ENCODE data around the gene PALM2AKAP2.

Gene PALM2AKAP2

DNA sequence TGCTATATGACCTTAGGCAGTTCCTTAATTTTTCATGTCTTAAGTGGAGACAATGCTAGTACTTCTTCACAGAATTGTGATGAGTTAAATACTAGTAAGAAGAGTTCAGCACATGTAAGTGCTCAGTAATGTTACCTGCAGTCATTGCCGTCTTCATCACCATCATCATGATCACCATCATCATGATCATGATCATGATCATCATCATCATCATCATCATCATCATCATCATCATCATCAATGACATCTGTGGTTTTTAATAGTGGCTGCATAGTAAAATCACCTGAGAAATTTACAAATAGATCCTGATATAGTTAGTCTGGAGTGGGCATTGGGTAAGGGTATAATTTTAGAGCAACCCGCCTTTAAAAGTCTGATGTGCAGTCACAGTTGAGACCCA is 14.7 kb upstream of the PALM2AKAP2 start:
- Histone ChIP-seq H3K4me3 (no peak overlapping the region), H3K27ac (no peak overlapping the region)
- TF ChIP-seq, protein P1, sequence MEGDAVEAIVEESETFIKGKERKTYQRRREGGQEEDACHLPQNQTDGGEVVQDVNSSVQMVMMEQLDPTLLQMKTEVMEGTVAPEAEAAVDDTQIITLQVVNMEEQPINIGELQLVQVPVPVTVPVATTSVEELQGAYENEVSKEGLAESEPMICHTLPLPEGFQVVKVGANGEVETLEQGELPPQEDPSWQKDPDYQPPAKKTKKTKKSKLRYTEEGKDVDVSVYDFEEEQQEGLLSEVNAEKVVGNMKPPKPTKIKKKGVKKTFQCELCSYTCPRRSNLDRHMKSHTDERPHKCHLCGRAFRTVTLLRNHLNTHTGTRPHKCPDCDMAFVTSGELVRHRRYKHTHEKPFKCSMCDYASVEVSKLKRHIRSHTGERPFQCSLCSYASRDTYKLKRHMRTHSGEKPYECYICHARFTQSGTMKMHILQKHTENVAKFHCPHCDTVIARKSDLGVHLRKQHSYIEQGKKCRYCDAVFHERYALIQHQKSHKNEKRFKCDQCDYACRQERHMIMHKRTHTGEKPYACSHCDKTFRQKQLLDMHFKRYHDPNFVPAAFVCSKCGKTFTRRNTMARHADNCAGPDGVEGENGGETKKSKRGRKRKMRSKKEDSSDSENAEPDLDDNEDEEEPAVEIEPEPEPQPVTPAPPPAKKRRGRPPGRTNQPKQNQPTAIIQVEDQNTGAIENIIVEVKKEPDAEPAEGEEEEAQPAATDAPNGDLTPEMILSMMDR (IDR thresholded peaks at IDR 0.05): no peak
- DNase-seq (ENCODE audit: low spot score): no peak

GRCh38 chr9:109765830-109766229 is 14.2 kb upstream of the PALM2AKAP2 start:
- H3K27ac ChIP-seq: no peak overlapping the region

GRCh38 chr9:109766351-109766750 is 13.6 kb upstream of the PALM2AKAP2 start:
- TF ChIP-seq, protein P1 (IDR thresholded peaks at IDR 0.05): no peak
- no peak for DNase-seq (ENCODE audit: low spot score)
- Histone ChIP-seq H3K27ac (no peak overlapping the region), H3K4me3 (no peak overlapping the region)

More at GRCh38 chr9:109765830-109766229, 14.2 kb upstream of the PALM2AKAP2 start:
- no peak overlapping the region for H3K4me3 ChIP-seq
- TF ChIP-seq, protein P1 (IDR thresholded peaks at IDR 0.05): no peak
- DNase-seq (ENCODE audit: low spot score): no peak

DNA sequence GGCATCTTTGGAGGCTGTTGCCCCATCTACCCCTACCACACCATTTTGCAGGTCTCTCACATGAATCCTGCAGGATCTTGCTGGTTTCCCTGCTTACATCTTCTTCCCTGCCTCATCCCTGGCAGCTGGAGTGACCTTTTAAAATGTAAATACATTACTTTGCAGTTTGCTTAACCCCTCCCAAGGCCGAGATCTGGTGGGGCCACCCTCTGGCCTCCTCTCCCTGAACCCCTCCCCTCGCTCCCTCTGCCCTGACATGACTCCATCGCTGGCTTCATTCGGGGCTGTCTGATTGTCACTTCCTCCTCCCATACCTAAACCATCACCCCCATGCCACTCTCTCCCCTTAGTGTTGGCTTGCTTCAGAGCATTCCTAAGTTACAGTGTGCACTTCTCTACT is 12.6 kb upstream of the PALM2AKAP2 start:
- TF ChIP-seq, protein P1 (IDR thresholded peaks at IDR 0.05): no peak
- no peak for DNase-seq (ENCODE audit: low spot score)
- Histone ChIP-seq H3K27ac (no peak overlapping the region), H3K4me3 (no peak overlapping the region)

DNA sequence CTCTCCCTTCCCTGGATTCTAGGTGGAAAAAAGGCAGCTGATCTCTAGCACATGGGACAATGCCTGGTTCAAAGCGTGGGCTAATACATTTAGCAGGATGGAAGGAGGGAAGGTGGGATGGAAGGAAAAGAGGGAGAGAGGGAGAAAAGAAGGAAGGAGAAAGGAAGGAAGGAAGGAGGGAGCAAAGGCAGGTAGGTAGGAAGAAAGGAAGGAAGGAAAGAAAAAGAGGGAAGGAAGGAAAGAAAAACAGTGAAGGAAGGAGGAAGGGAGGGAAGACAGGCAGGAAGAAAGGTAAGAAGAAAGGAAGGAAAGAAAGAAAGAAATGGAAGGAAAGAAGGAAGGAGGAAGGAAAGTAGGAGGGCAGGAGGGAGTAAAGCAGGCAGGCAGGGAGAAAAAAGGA is 12.2 kb upstream of the PALM2AKAP2 start:
- no peak overlapping the region for H3K4me3 ChIP-seq
- TF ChIP-seq, protein P1 (IDR thresholded peaks at IDR 0.05): no peak
- no peak for DNase-seq (ENCODE audit: low spot score)
- no peak overlapping the region for H3K27ac ChIP-seq

GRCh38 chr9:109769250-109769649 is 10.7 kb upstream of the PALM2AKAP2 start:
- Histone ChIP-seq H3K4me3 (no peak overlapping the region), H3K27ac (no peak overlapping the region)
- TF ChIP-seq, protein P1 (IDR thresholded peaks at IDR 0.05): no peak
- no peak for DNase-seq (ENCODE audit: low spot score)

DNA sequence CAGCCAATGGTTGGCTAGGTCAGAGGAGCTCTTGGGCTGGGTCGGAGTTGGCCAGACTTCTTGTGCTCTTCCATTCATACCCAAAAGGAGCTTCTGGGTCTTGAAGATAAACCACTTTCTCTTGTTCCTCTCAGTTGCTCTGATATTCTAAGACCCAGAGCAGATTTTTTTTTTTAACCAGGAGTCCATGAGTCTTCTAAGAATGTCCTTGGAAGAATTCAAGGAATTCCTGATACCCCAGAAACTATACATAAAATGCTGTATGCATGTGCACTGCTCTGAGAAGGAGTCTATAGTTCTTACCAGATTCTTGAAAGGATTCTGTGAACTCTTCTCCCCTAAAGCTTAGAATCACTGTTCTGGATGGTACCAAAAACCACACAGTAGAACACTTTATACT is 9.9 kb upstream of the PALM2AKAP2 start:
- H3K4me3 ChIP-seq: no peak overlapping the region
- DNase-seq (ENCODE audit: low spot score): no peak
- TF ChIP-seq, protein P1 (IDR thresholded peaks at IDR 0.05): no peak
- no peak overlapping the region for H3K27ac ChIP-seq

All from coronary artery (tissue), 2 donors.